Dermis microvascular lymphatic vessel endothelial cell (primary cell): Measurements from ENCODE around the gene DMAC2. TPM values are rescaled to one million over a fixed set of nuclear protein-coding genes. Genes with fewer than 3 reads are reported as not detected.
"Not testable (repeated sequence)": the region's sequence is repeated elsewhere in the genome, so short reads cannot be mapped to it uniquely, and the experiment has no call there.

ENCODE experiments used
- DNase-seq, 2 donors: peaks; one replicate each; pipeline versions ENCODE4 v3.0.0 to v3.0.0-alpha.2; 2010; ENCODE audit warnings: low read depth in 2 of 2
- total RNA-seq: library from RNA; depleted of rRNA; stranded (reverse); fragments of >200 nt; gene quantifications from 2 replicates; pipeline ENCODE4 v1.2.1, GENCODE V29; 2014

The DMAC2 gene
- total RNA-seq: 36.7 and 41.6 TPM in 2 replicates

DNA sequence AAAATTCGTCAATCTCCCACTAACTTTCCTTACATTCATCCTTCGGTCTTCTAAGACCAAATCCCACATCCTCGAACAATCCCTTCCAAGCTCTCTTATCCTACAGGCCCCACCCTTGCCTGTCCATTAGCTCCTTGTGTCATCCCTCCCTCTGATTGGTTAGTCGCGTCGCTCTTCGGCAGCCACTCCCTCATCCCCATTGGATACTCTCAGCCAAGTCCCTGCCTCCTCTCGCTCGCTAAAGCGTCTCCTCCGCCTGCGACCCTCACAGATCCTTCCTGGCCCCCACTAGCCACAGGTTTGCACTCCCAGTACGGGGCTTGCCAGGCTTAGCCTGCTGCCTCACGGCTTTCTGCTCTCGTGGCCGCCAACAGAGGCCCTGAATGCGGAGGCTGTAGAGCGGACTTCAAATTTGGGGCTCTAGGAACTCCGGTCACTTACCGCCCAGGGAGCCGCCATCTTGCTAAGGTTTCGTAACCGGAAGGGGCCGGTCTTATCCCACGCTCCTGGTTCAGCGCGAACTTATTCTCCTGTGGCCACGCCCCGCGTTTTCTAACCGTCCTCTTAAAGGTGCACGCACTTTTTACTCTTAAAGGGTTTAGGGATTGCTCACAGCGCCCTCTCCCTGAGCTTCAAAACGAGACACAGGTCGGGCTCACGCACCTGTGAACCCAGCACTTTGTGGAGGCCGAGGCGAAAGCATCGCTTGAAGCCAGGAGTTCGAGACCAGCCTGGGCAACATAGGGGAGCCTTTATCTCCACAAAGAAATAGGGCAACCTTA is at the start of gene DMAC2:
Gene DMAC2 (minus strand): TSS at position 472 of the 782 bp plus-strand sequence. CDS start 13 bp downstream, at position 459.
- DNase-seq: peak; percentile 93 to 98

- not testable (repeated sequence) for DNase-seq
Observed at GRCh38 chr19:41486953-41487352, 47.2 kb upstream of the DMAC2 start.

GRCh38 chr19:41484822-41485221 is 45.1 kb upstream of the DMAC2 start:
- no peak for DNase-seq

- peak; percentile 34 to 76 for DNase-seq
Observed at GRCh38 chr19:41480336-41480735, 40.6 kb upstream of the DMAC2 start.

DNA sequence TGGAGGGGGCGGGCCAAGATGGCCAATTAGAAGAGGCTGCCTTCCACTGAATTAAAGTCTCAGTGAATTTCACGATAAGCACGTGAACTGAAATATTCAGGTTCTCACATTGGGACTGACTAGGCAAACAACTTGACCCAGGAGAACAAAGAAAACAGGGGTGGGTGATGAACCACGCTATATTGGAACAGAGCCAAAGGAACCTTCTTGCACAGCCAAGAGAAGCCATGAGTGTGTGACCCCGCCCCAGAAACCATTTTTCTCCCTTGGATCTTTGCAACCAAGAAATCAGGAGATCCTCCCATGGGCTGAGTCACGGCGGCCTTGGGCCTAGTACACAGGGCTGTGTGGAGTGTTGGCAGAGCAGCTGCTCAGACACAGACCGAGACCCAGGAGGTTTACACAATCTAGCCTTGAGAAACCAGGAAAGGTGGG is 40.1 kb upstream of the DMAC2 start:
- peak; percentile 63 to 96 for DNase-seq

- DNase-seq: peak; percentile 87 to 96
Observed at GRCh38 chr19:41478875-41479756, 39.4 kb upstream of the DMAC2 start.

DNA sequence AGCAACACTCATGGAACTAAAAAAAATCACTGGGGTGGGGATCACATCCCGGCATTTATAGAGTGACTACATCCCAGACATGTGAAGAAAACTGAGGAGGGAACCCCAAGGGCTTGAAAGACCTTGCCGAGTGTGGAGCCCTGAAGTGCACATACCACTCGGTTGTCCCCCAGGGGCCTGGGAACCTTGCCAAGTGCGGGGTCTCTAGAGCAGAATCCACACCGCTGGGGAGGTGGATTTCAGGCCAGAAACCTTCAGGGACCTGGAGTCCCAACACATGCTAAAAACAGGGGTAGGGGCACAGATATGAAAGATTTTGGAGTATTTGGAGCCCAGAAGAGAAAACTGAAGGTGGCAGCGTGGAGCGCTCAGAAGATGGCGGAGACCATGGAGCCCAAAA is 38.5 kb upstream of the DMAC2 start:
- no peak for DNase-seq

DNA sequence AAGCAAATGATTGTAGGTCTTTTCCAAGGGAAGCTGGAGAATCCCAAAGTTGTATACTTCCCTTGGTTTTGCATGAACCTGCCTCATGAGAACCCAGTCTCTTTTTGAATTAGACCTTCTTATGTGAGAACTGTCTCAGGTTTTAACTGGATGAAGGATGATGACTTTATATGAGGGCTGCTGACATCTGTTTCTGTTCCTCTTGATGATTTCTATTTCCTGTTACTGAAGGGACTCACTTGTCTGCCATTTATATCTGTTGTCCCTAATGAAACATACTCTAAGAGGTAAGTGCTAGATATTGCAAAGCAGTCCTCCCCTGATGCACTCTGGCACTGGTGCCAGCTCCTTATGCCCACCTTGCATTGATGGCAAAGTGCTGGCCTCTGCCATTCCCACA is 36.9 kb upstream of the DMAC2 start:
- no peak for DNase-seq

DNA sequence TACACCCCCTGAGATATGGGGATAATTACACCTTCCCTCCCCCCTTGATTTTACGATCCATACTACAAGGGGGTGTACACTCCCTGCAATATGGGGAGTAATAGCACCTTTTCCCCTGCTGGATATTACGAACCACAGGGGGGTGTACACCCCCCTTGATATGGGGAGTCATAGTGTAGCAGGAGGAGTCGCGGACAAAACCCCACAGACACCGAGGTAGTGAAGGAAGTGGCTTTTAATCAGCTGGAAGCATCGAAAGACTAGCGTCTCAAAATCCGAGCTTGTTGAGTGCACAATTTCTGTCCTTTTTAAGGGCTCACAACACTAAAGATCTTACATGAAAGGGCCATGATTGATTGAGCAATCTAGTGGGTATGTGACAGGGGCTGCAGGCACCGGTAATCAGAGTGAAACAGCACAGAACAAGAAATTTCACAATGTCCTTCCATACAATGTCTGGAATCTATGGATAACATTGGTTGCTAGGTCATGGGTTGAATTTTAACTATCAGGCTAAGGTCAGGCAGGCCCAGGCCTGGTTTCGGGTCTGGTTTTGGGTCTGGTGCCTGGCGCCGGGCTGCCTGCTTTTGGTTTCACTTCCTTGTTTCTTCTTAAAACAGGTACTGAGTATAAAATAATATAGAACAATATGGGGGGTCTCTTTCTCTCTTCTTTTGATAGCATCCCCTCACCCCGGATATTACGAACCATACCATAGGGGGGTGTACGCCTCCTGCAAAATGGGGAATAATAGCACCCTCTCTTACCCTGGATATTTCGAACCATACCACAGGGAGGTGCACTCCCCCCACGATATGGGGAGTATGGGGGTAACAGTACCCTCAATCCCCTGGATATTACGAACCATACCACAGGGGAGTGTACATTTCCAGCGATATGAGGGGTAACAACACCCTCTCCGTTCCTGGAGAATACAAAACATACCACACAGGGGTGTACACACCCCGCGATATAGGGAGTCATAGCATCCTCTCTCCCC is 23.8 kb upstream of the DMAC2 start:
- DNase-seq: not testable (repeated sequence)

DNA sequence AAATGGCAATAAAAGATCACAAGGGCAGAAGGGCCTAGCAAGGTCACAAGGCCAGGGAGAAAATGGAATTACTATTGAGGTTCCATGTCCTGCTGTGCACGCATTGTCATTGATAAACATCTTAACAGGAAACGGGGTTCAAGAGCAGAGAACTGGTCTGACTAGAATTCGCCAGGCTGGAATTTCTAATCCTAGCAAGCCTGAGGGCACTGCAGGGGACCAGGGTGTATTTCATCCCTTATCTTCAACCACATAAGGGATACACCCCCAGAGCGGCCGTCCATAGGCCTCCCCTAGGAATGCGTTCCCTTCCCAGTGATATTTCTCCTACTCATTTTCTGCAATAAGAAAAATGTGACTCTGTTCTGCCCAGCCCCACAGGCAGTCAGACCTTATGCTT is 22.8 kb upstream of the DMAC2 start:
- no peak for DNase-seq

DNA sequence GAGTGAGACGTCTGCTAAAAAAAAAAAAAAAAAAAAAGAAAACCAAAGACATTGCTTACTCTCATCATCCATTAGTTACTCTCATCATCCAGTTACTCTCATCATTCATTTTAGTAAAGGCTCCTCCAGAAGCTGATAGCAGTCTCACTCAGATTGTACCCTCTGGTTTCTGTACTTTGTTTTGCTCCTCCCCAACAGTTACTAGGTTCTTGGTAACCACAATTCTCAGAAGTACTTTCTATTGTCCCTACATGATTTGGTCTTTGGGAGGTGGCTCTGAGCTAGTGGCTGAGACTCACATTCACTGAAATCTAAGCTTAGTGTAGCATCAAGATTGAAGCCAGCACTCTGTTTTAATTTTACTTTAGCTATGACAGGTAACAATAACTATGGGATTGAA is 17.5 kb upstream of the DMAC2 start:
- DNase-seq: no peak

DNA sequence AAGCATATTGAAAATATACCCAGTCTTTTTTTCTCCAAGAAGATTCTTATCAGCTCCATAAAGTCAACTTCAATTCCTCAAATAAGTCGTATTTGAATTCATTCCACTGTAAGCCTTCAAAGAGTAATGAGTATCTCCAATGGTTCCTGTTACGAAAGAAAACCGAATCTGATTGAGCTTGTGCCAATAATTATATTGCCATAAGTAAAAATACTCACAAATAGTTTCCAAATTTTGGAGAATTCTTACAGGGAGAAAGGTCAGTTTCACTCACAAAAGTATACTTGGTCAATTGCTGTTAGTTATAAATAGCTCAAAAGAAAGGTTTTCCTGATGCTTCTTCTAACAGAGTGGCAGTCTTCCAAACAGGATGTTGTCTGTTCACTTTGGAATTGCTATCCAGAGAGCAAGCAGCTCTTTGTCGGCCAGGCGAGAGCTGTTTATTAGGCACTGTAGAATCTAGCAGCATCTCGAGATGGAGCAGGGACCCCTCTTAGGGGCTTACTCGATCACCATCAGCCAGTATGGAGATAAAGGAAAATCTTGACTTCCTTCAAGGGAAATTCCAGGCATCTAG is 16.7 kb upstream of the DMAC2 start:
- peak; percentile 36 to 80 for DNase-seq

GRCh38 chr19:41455936-41456335 is 16.2 kb upstream of the DMAC2 start:
- DNase-seq: no peak

GRCh38 chr19:41452584-41453275 is 13.0 kb upstream of the DMAC2 start:
- no peak for DNase-seq

- no peak for DNase-seq
Observed at GRCh38 chr19:41449865-41450178, 10.1 kb upstream of the DMAC2 start.

GRCh38 chr19:41449079-41449864 is 9.6 kb upstream of the DMAC2 start:
- DNase-seq: peak; percentile 48 to 81

DNA sequence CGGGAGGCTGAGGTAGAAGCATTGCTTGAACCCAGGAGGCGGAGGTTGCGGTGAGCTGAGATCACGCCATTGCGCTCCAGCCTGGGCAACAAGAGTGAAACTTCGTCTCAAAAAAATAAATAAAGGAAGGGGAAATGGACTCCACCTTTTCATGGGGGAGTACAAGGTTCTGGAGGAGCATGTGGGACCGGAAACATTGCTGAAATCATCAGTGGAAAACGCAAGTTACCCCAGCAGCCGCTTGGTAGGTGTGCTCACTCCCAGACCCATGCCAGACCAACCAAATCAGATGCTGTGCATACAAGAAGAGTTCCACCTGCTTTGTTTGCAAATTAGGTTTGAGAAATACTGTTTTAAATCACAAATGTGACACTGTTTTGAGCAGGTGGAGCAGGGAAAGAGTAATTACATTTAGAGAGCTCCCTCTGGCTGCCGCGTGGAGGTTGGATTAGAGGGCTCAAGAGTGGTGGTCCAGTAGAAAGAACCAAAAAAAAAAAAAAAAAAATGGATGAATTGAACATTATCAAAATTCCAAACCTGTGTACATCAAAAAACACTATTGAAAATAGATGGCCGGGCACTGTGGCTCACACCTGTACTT is 8.1 kb upstream of the DMAC2 start:
- DNase-seq: no peak

- no peak for DNase-seq
Observed at GRCh38 chr19:41445575-41445974, 5.9 kb upstream of the DMAC2 start.

GRCh38 chr19:41443813-41444455 is 4.2 kb upstream of the DMAC2 start:
- no peak for DNase-seq
